K562 (cell line): Measurements from ENCODE around the gene DHCR24. TPM values are rescaled to one million over a fixed set of nuclear protein-coding genes. Genes with fewer than 3 reads are reported as not detected.
A peak's percentile ranks its signal among the peaks of the same experiment; 100 is the strongest.

Experiments used
- ATAC-seq: fragments of 200-7000 bp; cut with Tn5 transposase; 3 replicates; pipeline ENCODE4 v1.9.1; 2020; ENCODE audit warnings: moderate library complexity
- BruUV-seq: library from RNA; stranded (reverse); fragments of 400-500 nt; replicated peaks from 2 replicates; lab custom pipeline; 2021; lab: Mats Ljungman, UMichigan
- CTCF ChIA-PET: fragments of 300-600 bp; formaldehyde crosslinking; extraction: SDS; loops from one replicate; lab custom pipeline; 2021; ENCODE audit warnings: low intra/inter-chr PET ratio; lab: Yijun Ruan, JAX
- POLR2A ChIA-PET: fragments of 300-600, 350-650 bp; sonication (Branson Sonifier 250); formaldehyde crosslinking; extraction: SDS; loops from one replicate; lab custom pipeline; 2021; ENCODE audit warnings: antibody characterized with exemption, inconsistent platforms; lab: Yijun Ruan, JAX
- DNase-seq, 4 experiments: peaks; one replicate each; pipeline versions ENCODE4 v3.0.0 to v3.0.0-alpha.2; 2011 to 2018; ENCODE audit warnings: low spot score in 3 of 4, mixed read lengths in 3 of 4; ENCODE audit errors: extremely low read depth in 1 of 4
- FAIRE-seq: peaks from 2 replicates; lab custom pipeline; 2011; peaks lifted over from hg19 to GRCh38; lab: Jason Lieb, UNC
- H2AFZ ChIP-seq: 2 replicates; pipeline ENCODE4 v1.6.0; 2011; ENCODE audit warnings: low read depth, low read length, control low read depth, inconsistent platforms
- H3K27ac ChIP-seq: fragments of 200-600 bp; 3 replicates; pipeline ENCODE4 v1.8.0; 2011; ENCODE audit warnings: low read depth, mild to moderate bottlenecking, control low read depth, inconsistent platforms, low read length, moderate library complexity, mixed read lengths; ENCODE audit errors: extremely low read depth
- H3K27me3 ChIP-seq, 2 experiments: fragments of 300-600 bp in 1 of 2; 2 replicates in 1 of 2; 3 replicates in 1 of 2; pipeline versions ENCODE4 v1.6.0 to v1.8.0; 2011; ENCODE audit warnings: inconsistent platforms in 2 of 2, low read length in 2 of 2, mild to moderate bottlenecking in 1 of 2, mixed read lengths in 1 of 2, moderate library complexity in 1 of 2; ENCODE audit not compliant: control insufficient read depth in 2 of 2, insufficient read depth in 2 of 2
- H3K36me3 ChIP-seq: fragments of 300-600 bp; 3 replicates; pipeline ENCODE4 v1.8.0; 2011; ENCODE audit warnings: mild to moderate bottlenecking, low read length, inconsistent platforms; ENCODE audit not compliant: control insufficient read depth, insufficient read depth
- H3K4me1 ChIP-seq, 2 experiments: fragments of 200-600 bp in 1 of 2; replicated peaks in 1 of 2; 2 replicates in 1 of 2; 3 replicates in 1 of 2; pipeline versions ENCODE4 v1.5.1 to v1.8.0; 2011; ENCODE audit warnings: inconsistent platforms in 2 of 2, low read length in 2 of 2, mild to moderate bottlenecking in 1 of 2, mixed read lengths in 1 of 2, moderate library complexity in 1 of 2; ENCODE audit not compliant: control insufficient read depth in 2 of 2, insufficient read depth in 2 of 2
- H3K4me2 ChIP-seq: 2 replicates; pipeline ENCODE4 v1.6.1; 2011; ENCODE audit warnings: low read length, control low read depth, inconsistent platforms, mixed read lengths; ENCODE audit not compliant: insufficient read depth
- H3K4me3 ChIP-seq: fragments of 200-600 bp; sonication (generic), shearing (Covaris generic); 2 replicates; pipeline ENCODE4 v1.5.1; 2016; ENCODE audit warnings: control low read depth, inconsistent platforms
- H3K79me2 ChIP-seq: fragments of 200-600 bp; 3 replicates; pipeline ENCODE4 v1.8.0; 2011; ENCODE audit warnings: low read length, inconsistent platforms; ENCODE audit not compliant: control insufficient read depth, insufficient read depth
- H3K9ac ChIP-seq, 2 experiments: 2 replicates each; pipeline versions ENCODE4 v1.6.0 to v1.6.1; 2011; ENCODE audit warnings: low read depth in 2 of 2, low read length in 2 of 2, control low read depth in 1 of 2, inconsistent platforms in 1 of 2, mild to moderate bottlenecking in 1 of 2, mixed read lengths in 1 of 2; ENCODE audit not compliant: insufficient read depth in 1 of 2
- H3K9me1 ChIP-seq: one replicate; pipeline ENCODE4 v1.6.0; 2011; ENCODE audit warnings: inconsistent platforms, mild to moderate bottlenecking, low read length, moderate library complexity; ENCODE audit not compliant: control insufficient read depth, insufficient read depth
- H3K9me3 ChIP-seq: replicated peaks from 2 replicates; pipeline ENCODE4 v1.5.1; 2011; ENCODE audit warnings: low read depth, low read length, inconsistent platforms; ENCODE audit not compliant: control insufficient read depth, insufficient read depth
- H4K20me1 ChIP-seq: replicated peaks from 2 replicates; pipeline ENCODE4 v1.6.1; 2011; ENCODE audit warnings: low read length, inconsistent platforms, mixed read lengths; ENCODE audit not compliant: control insufficient read depth, insufficient read depth
- C11orf30 ChIP-seq: fragments of 450-650 bp; IDR thresholded peaks from 2 replicates; pipeline ENCODE4 v1.6.1; 2016; ENCODE audit warnings: low read depth, mild to moderate bottlenecking
- HCFC1 ChIP-seq: IDR thresholded peaks from 2 replicates; pipeline ENCODE4 v1.6.1; 2012; ENCODE audit warnings: low read depth, low read length, improper control_type of control experiment
- MTA3 ChIP-seq: fragments of 450-650 bp; formaldehyde crosslinking; IDR thresholded peaks from 2 replicates; pipeline ENCODE4 v1.6.1; 2017; ENCODE audit warnings: mild to moderate bottlenecking, borderline replicate concordance
- RAD21 ChIP-seq, 2 experiments: fragments of 250-450 bp in 1 of 2; fragments of 450-650 bp in 1 of 2; sonication (Bioruptor Pico) in 1 of 2; formaldehyde crosslinking in 1 of 2; IDR thresholded peaks in 1 of 2; conservative IDR thresholded peaks in 1 of 2; 2 replicates each; pipeline versions ENCODE4 v1.4.0 to v1.8.0; 2020 to 2022; ENCODE audit warnings: mild to moderate bottlenecking in 2 of 2, moderate library complexity in 1 of 2
- RB1 ChIP-seq: fragments of 450-650 bp; IDR thresholded peaks from 2 replicates; pipeline ENCODE4 v1.6.1; 2017; ENCODE audit warnings: low read depth, mild to moderate bottlenecking
- SMC3 ChIP-seq: conservative IDR thresholded peaks from 2 replicates; pipeline ENCODE4 v1.6.1; 2011; ENCODE audit warnings: low read depth, low read length, improper control_type of control experiment; ENCODE audit not compliant: insufficient read depth
- STAG1 ChIP-seq: sonication (generic); formaldehyde crosslinking; IDR thresholded peaks from 2 replicates; pipeline ENCODE4 v1.5.0; 2020; ENCODE audit warnings: missing genetic modification reagents, borderline replicate concordance
- ZBTB1 ChIP-seq: sonication (generic); formaldehyde crosslinking; IDR thresholded peaks from 2 replicates; pipeline ENCODE4 v1.8.1; 2023; ENCODE audit warnings: missing genetic modification reagents, low read depth, mild to moderate bottlenecking, borderline replicate concordance
- ZBTB7A ChIP-seq: IDR thresholded peaks from 2 replicates; pipeline ENCODE4 v1.6.1; 2011; ENCODE audit warnings: low read depth, mild to moderate bottlenecking, low read length, moderate library complexity, borderline replicate concordance; ENCODE audit not compliant: control insufficient read depth
- ZFX ChIP-seq: sonication (generic); formaldehyde crosslinking; IDR thresholded peaks from 2 replicates; pipeline ENCODE4 v1.8.0; 2022; ENCODE audit warnings: mild to moderate bottlenecking, missing genetic modification reagents, moderate library complexity
- WGBS: fragments of 100-300 bp; shearing (Covaris generic); methylation state at CpG from one replicate; pipeline ENCODE4 v1.1.6; 2016; ENCODE audit warnings: low coverage, mixed read lengths; ENCODE audit not compliant: insufficient coverage; ENCODE audit errors: missing lambda C conversion rate; 5-methylcytosine and 5-hydroxymethylcytosine counted together
- in situ Hi-C: fragments of 300-500 bp; cut with MboI; formaldehyde crosslinking; loops from 4 replicates; pipeline ENCODE4 v1.15.0; 2018; ENCODE audit warnings: inconsistent platforms, mixed read lengths
- intact Hi-C: fragments of 100-400 bp; cut with micrococcal nuclease; formaldehyde crosslinking; loops from 2 replicates; pipeline ENCODE4 v1.14.2; 2022
- polyA plus RNA-seq, 8 experiments: library from polyadenylated mRNA; depleted of rRNA in 4 of 8; stranded (reverse) in 5 of 8; unstranded in 3 of 8; fragments of >200 nt; fragmentation: Nextera tagmentation in 2 of 8; fragmentation: Illumina TruSeq in 1 of 8; extraction: Ambion mirVana in 2 of 8; extraction: Trizol in 1 of 8; gene quantifications; 2 replicates each; pipeline versions ENCODE4 v1.2.1 to v1.2.3, GENCODE V29; 2011 to 2014; ENCODE audit warnings: inconsistent platforms in 1 of 8, missing spikeins in 1 of 8
- total RNA-seq, 7 experiments: library from RNA; depleted of rRNA in 6 of 7; stranded (reverse); fragments of >200 nt in 6 of 7; fragmentation: Illumina TruSeq in 2 of 7; extraction: Trizol in 2 of 7; gene quantifications; 2 replicates each; pipeline versions ENCODE4 v1.2.1 to v1.2.3, GENCODE V29; 2011 to 2021; ENCODE audit warnings: low replicate concordance in 1 of 7
- TF ChIP-seq, protein P1 (sequence below), 2 experiments: fragments of 450-650 bp; formaldehyde crosslinking in 1 of 2; IDR thresholded peaks; 2 replicates each; pipeline versions ENCODE4 v1.4.0 to v1.6.1; 2014 to 2020; ENCODE audit warnings: mild to moderate bottlenecking in 2 of 2, borderline replicate concordance in 1 of 2, low read depth in 1 of 2

Gene DHCR24
- total and polyA plus RNA-seq, 9 of the 15 experiments (the other 6 are each of a cell fraction or from before 2014, with no cell fraction given), result 23.4 to 161 (median 79.9) TPM

GRCh38 chr1:54810153-54810942 lies 76.6 kb downstream of the DHCR24 start:
- intact Hi-C loops (loop anchor here (1.0 to 2.0 kb wide), 3 partner anchors 138 to 950 kb away; no protein-coding TSS in a partner anchor), in situ Hi-C loops (no loop called here)
- H3K9me3 ChIP-seq, result no peaks in the 10 kb centered on the region
- ChIA-PET CTCF (interaction anchor here (0.8 to 3.0 kb wide), 5 partner anchors 135 to 949 kb away, joined by 3 to 25 read pairs (median 4); no protein-coding TSS in a partner anchor), POLR2A (no interaction called here)
- FAIRE-seq, result peak; percentile 88
- H3K36me3 ChIP-seq, result no peaks in the 10 kb centered on the region
- H3K4me3 ChIP-seq, result no peak overlapping the region
- peaks cover 0 to 6% of the 10 kb centered on the region in 2 experiments; a peak in 1 of 5 replicates for H3K4me1 ChIP-seq
- H4K20me1 ChIP-seq, result peaks cover 9% of the 10 kb centered on the region; the same call in 1 of the 2 replicates
- no peak overlapping the region for H3K4me2 ChIP-seq
- no peak overlapping the region for H2AFZ ChIP-seq
- peak; percentile 70 to 80 (median 79) for DNase-seq
- no TSS peak for BruUV-seq
- H3K27me3 ChIP-seq, result peaks cover 22 to 61% of the 10 kb centered on the region in 2 experiments
- no peaks in the 10 kb centered on the region for H3K9me1 ChIP-seq
- 5% methylated on average over 13 of the region's 13 CpGs for WGBS
- H3K9ac ChIP-seq, result peak overlapping the region in 1 of 2 experiments; percentile 10; a peak in 1 of 4 replicates
- no peaks in the 10 kb centered on the region for H3K79me2 ChIP-seq
- H3K27ac ChIP-seq, result no peak overlapping the region
- ATAC-seq, result peak; percentile 95
- TF ChIP-seq, protein P1, sequence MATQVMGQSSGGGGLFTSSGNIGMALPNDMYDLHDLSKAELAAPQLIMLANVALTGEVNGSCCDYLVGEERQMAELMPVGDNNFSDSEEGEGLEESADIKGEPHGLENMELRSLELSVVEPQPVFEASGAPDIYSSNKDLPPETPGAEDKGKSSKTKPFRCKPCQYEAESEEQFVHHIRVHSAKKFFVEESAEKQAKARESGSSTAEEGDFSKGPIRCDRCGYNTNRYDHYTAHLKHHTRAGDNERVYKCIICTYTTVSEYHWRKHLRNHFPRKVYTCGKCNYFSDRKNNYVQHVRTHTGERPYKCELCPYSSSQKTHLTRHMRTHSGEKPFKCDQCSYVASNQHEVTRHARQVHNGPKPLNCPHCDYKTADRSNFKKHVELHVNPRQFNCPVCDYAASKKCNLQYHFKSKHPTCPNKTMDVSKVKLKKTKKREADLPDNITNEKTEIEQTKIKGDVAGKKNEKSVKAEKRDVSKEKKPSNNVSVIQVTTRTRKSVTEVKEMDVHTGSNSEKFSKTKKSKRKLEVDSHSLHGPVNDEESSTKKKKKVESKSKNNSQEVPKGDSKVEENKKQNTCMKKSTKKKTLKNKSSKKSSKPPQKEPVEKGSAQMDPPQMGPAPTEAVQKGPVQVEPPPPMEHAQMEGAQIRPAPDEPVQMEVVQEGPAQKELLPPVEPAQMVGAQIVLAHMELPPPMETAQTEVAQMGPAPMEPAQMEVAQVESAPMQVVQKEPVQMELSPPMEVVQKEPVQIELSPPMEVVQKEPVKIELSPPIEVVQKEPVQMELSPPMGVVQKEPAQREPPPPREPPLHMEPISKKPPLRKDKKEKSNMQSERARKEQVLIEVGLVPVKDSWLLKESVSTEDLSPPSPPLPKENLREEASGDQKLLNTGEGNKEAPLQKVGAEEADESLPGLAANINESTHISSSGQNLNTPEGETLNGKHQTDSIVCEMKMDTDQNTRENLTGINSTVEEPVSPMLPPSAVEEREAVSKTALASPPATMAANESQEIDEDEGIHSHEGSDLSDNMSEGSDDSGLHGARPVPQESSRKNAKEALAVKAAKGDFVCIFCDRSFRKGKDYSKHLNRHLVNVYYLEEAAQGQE (IDR thresholded peaks at IDR 0.05; ENCODE audit: borderline replicate concordance), result peak; percentile 68
- TF ChIP-seq, protein P1 (CRISPR knock-in tag; IDR thresholded peaks at IDR 0.05; ENCODE audit: low read depth), result no peak
- peak; percentile 20; the same call in 1 of the 2 replicates for TF ChIP-seq HCFC1
- TF ChIP-seq STAG1 (CRISPR knock-in tag), result peak; percentile 98
- peak; percentile 88 for TF ChIP-seq SMC3
- TF ChIP-seq RB1, result peak; percentile 58; the same call in 1 of the 2 replicates
- TF ChIP-seq ZBTB1 (CRISPR knock-in tag), result 0 out of 2 replicates have a peak, but pooled peaks have one; percentile 20
- no peak for TF ChIP-seq ZBTB7A
- TF ChIP-seq MTA3, result no peak
- peak; percentile 87 to 93 for TF ChIP-seq RAD21 (CRISPR knock-in tag; conservative IDR thresholded peaks at IDR 0.05 in 1 of 2, IDR thresholded peaks at IDR 0.05 in 1 of 2)
- no peak for TF ChIP-seq C11orf30
- no peak for TF ChIP-seq ZFX (CRISPR knock-in tag)
